Bronchial epithelial cell (primary cell): ENCODE results near the gene MUSTN1. TPM values are rescaled to one million over a fixed set of nuclear protein-coding genes. Genes with fewer than 3 reads are reported as not detected.

Source experiments
- DNase-seq: peaks from one replicate; pipeline ENCODE4 v3.0.0-alpha.2; 2010; ENCODE audit warnings: low read depth
- FAIRE-seq: peaks from 2 replicates; lab custom pipeline; 2011; peaks lifted over from hg19 to GRCh38; lab: Jason Lieb, UNC
- H3K27me3 ChIP-seq: 2 replicates; pipeline ENCODE4 v1.5.1; 2011; ENCODE audit warnings: low read length; ENCODE audit not compliant: control insufficient read depth, insufficient read depth
- H3K36me3 ChIP-seq: 2 replicates; pipeline ENCODE4 v1.5.1; 2011; ENCODE audit warnings: low read length; ENCODE audit not compliant: control insufficient read depth, insufficient read depth
- H3K4me3 ChIP-seq: 2 replicates; pipeline ENCODE4 v1.5.1; 2011; ENCODE audit warnings: mild to moderate bottlenecking, low read depth, low read length, control low read depth
- CTCF ChIP-seq: IDR thresholded peaks from 2 replicates; pipeline ENCODE4 v1.5.1; 2011; ENCODE audit warnings: mild to moderate bottlenecking, moderate library complexity, low read length, control low read depth, inconsistent platforms; ENCODE audit not compliant: insufficient read depth, severe bottlenecking
- total RNA-seq: library from RNA; depleted of rRNA; stranded (reverse); fragments of >200 nt; gene quantifications from 2 replicates; pipeline ENCODE4 v1.2.1, GENCODE V29; 2014

MUSTN1 gene
- total RNA-seq, 1 donor from 2014 or later: not detected

- FAIRE-seq (no peak), DNase-seq (no peak)
- peaks cover 1% of the 10 kb centered on the region for H3K36me3 ChIP-seq
Measured at GRCh38 chr3:52852419-52852818, 17.6 kb upstream of the MUSTN1 start.

GRCh38 chr3:52851348-52851747 lies 16.5 kb upstream of the MUSTN1 start:
- peak; percentile 46 for DNase-seq
- no peak overlapping the region for H3K4me3 ChIP-seq
- no peaks in the 10 kb centered on the region for H3K27me3 ChIP-seq
- peak; percentile 96 for FAIRE-seq
- H3K36me3 ChIP-seq: peaks cover 1% of the 10 kb centered on the region
- TF ChIP-seq CTCF: peak; percentile 68

More at GRCh38 chr3:52852419-52852818, 17.6 kb upstream of the MUSTN1 start:
- no peak for TF ChIP-seq CTCF
- H3K4me3 ChIP-seq: no peak overlapping the region
- H3K27me3 ChIP-seq: no peaks in the 10 kb centered on the region

- H3K4me3 ChIP-seq: no peak overlapping the region
- FAIRE-seq (no peak), DNase-seq (no peak)
- peaks cover 1% of the 10 kb centered on the region for H3K36me3 ChIP-seq
- no peaks in the 10 kb centered on the region for H3K27me3 ChIP-seq
- no peak for TF ChIP-seq CTCF
Measured at GRCh38 chr3:52849656-52850055, 14.8 kb upstream of the MUSTN1 start.

- Histone ChIP-seq H3K27me3 (no peaks in the 10 kb centered on the region), H3K36me3 (peaks cover 1% of the 10 kb centered on the region), H3K4me3 (no peak overlapping the region)
- DNase-seq (peak; percentile 66), FAIRE-seq (no peak)
- no peak for TF ChIP-seq CTCF
Measured at GRCh38 chr3:52848617-52849016, 13.8 kb upstream of the MUSTN1 start.

- Histone ChIP-seq H3K36me3 (peaks cover 1% of the 10 kb centered on the region), H3K27me3 (no peaks in the 10 kb centered on the region), H3K4me3 (no peak overlapping the region)
- no peak for TF ChIP-seq CTCF
- DNase-seq (no peak), FAIRE-seq (no peak)
Measured at GRCh38 chr3:52847726-52848125, 12.9 kb upstream of the MUSTN1 start.

- Histone ChIP-seq H3K36me3 (peaks cover 1% of the 10 kb centered on the region), H3K27me3 (no peaks in the 10 kb centered on the region), H3K4me3 (no peak overlapping the region)
- DNase-seq (no peak), FAIRE-seq (no peak)
- no peak for TF ChIP-seq CTCF
Measured at GRCh38 chr3:52847241-52847640, 12.4 kb upstream of the MUSTN1 start.
